Neural crest cell (in vitro differentiated cells): Measurements from ENCODE around the gene ZNF654. TPM values are rescaled to one million over a fixed set of nuclear protein-coding genes. Genes with fewer than 3 reads are reported as not detected.

Source experiments
- DNase-seq: peaks from one replicate; pipeline ENCODE4 v3.0.0; 2021; ENCODE audit warnings: low read depth, mixed read lengths, low spot score
- H3K27ac Mint-ChIP-seq: one replicate; pipeline ENCODE4 v1.8.0; 2021; ENCODE audit warnings: mild to moderate bottlenecking, mixed read lengths; ENCODE audit not compliant: unreplicated experiment
- H3K27me3 Mint-ChIP-seq: 2 replicates; pipeline ENCODE4 v1.8.0; 2021; ENCODE audit warnings: low read depth, mild to moderate bottlenecking, mixed read lengths
- H3K36me3 Mint-ChIP-seq: 2 replicates; pipeline ENCODE4 v1.8.0; 2021; ENCODE audit warnings: low read depth, mild to moderate bottlenecking, mixed read lengths
- H3K4me1 Mint-ChIP-seq: 2 replicates; pipeline ENCODE4 v1.8.0; 2021; ENCODE audit warnings: mixed read lengths
- H3K4me3 Mint-ChIP-seq: one replicate; pipeline ENCODE4 v1.8.0; 2021; ENCODE audit warnings: mild to moderate bottlenecking, mixed read lengths
- H3K9me3 Mint-ChIP-seq: 2 replicates; pipeline ENCODE4 v1.8.0; 2021; ENCODE audit warnings: mixed read lengths
- CTCF ChIP-seq: fragments of 200-600 bp; sonication (generic); conservative IDR thresholded peaks from 2 replicates; pipeline ENCODE4 v1.5.0; 2021; ENCODE audit warnings: antibody characterized with exemption, mild to moderate bottlenecking
- total RNA-seq: library from RNA; stranded (reverse); gene quantifications from 2 replicates; pipeline ENCODE4 v1.2.1, GENCODE V29; 2021

Gene ZNF654
- total RNA-seq, 1 donor from 2014 or later, result 7.2 TPM

GRCh38 chr3:88034491-88035275 lies 24.4 kb upstream of the ZNF654 start:
- H3K27ac Mint-ChIP-seq, result no peak overlapping the region
- H3K9me3 Mint-ChIP-seq, result peaks cover 2% of the 10 kb centered on the region
- H3K27me3 Mint-ChIP-seq, result no peaks in the 10 kb centered on the region
- no peaks in the 10 kb centered on the region for H3K36me3 Mint-ChIP-seq
- no peaks in the 10 kb centered on the region for H3K4me1 Mint-ChIP-seq
- no peak for TF ChIP-seq CTCF
- no peak for DNase-seq
- no peak overlapping the region for H3K4me3 Mint-ChIP-seq

GRCh38 chr3:88036221-88036620 lies 22.8 kb upstream of the ZNF654 start:
- Mint-ChIP-seq H3K4me1 (no peaks in the 10 kb centered on the region), H3K27ac (no peak overlapping the region), H3K36me3 (no peaks in the 10 kb centered on the region), H3K9me3 (peaks cover 2% of the 10 kb centered on the region), H3K4me3 (no peak overlapping the region), H3K27me3 (no peaks in the 10 kb centered on the region)
- DNase-seq, result no peak
- no peak for TF ChIP-seq CTCF

GRCh38 chr3:88038566-88038965 lies 20.5 kb upstream of the ZNF654 start:
- Mint-ChIP-seq H3K9me3 (peaks cover 2% of the 10 kb centered on the region), H3K27me3 (no peaks in the 10 kb centered on the region), H3K27ac (no peak overlapping the region), H3K4me3 (no peak overlapping the region), H3K4me1 (no peaks in the 10 kb centered on the region), H3K36me3 (no peaks in the 10 kb centered on the region)
- no peak for DNase-seq
- no peak for TF ChIP-seq CTCF

GRCh38 chr3:88040529-88040928 lies 18.5 kb upstream of the ZNF654 start:
- no peak for TF ChIP-seq CTCF
- H3K9me3 Mint-ChIP-seq, result peaks cover 2% of the 10 kb centered on the region
- H3K27me3 Mint-ChIP-seq, result no peaks in the 10 kb centered on the region
- no peak for DNase-seq
- no peaks in the 10 kb centered on the region for H3K4me1 Mint-ChIP-seq
- H3K36me3 Mint-ChIP-seq, result no peaks in the 10 kb centered on the region
- no peak overlapping the region for H3K4me3 Mint-ChIP-seq
- no peak overlapping the region for H3K27ac Mint-ChIP-seq

GRCh38 chr3:88041005-88041404 lies 18.1 kb upstream of the ZNF654 start:
- Mint-ChIP-seq H3K4me3 (no peak overlapping the region), H3K27me3 (no peaks in the 10 kb centered on the region), H3K4me1 (no peaks in the 10 kb centered on the region), H3K36me3 (no peaks in the 10 kb centered on the region), H3K27ac (no peak overlapping the region), H3K9me3 (peaks cover 2% of the 10 kb centered on the region)
- no peak for DNase-seq
- TF ChIP-seq CTCF, result no peak
